ENCODE data around the gene CREB3L4.

Gene CREB3L4

GRCh38 chr1:153985941-153986761 lies 18.4 kb downstream of the CREB3L4 start, which contains the start of gene RAB13 (continued):
- TF ChIP-seq ZBTB20 (tag by site-specific recombination; IDR thresholded peaks at IDR 0.05), result no peak
- no peak for TF ChIP-seq WT1 (tag by site-specific recombination; IDR thresholded peaks at IDR 0.05)
- no peak for TF ChIP-seq ZNF169 (tag by site-specific recombination; IDR thresholded peaks at IDR 0.05)
- TF ChIP-seq ZNF670 (tag by site-specific recombination; IDR thresholded peaks at IDR 0.05; ENCODE audit: low read depth), result no peak
- TF ChIP-seq ZNF529 (tag by site-specific recombination; IDR thresholded peaks at IDR 0.05; ENCODE audit: insufficient replicate concordance), result no peak
- no peak for TF ChIP-seq ZNF239 (tag by site-specific recombination; IDR thresholded peaks at IDR 0.05)
- no peak for TF ChIP-seq ZNF302 (tag by site-specific recombination; IDR thresholded peaks at IDR 0.05; ENCODE audit: low read depth)
- TF ChIP-seq ZNF488 (tag by site-specific recombination; IDR thresholded peaks at IDR 0.05), result no peak
- no peak; the same call in 1 of the 2 replicates for TF ChIP-seq ZNF449 (tag by site-specific recombination; IDR thresholded peaks at IDR 0.05)
- no peak for TF ChIP-seq ZNF350 (tag by site-specific recombination; IDR thresholded peaks at IDR 0.05)
- TF ChIP-seq ZNF433 (tag by site-specific recombination; IDR thresholded peaks at IDR 0.05; ENCODE audit: low read depth), result no peak
- no peak for TF ChIP-seq SCRT1 (tag by site-specific recombination; IDR thresholded peaks at IDR 0.05; ENCODE audit: borderline replicate concordance)
- TF ChIP-seq ZNF341 (tag by site-specific recombination; IDR thresholded peaks at IDR 0.05; ENCODE audit: low read depth), result peak; percentile 42; the same call in 1 of the 2 replicates
- TF ChIP-seq ZNF174 (tag by site-specific recombination; IDR thresholded peaks at IDR 0.05), result no peak
- TF ChIP-seq ZSCAN5A (tag by site-specific recombination; IDR thresholded peaks at IDR 0.05), result no peak
- TF ChIP-seq ZNF629 (tag by site-specific recombination; IDR thresholded peaks at IDR 0.05), result no peak; the same call in 1 of the 2 replicates
- 0 out of 2 replicates have a peak, but pooled peaks have one; percentile 16 for TF ChIP-seq GLIS1 (tag by site-specific recombination; IDR thresholded peaks at IDR 0.05)
- TF ChIP-seq ZNF510 (tag by site-specific recombination; IDR thresholded peaks at IDR 0.05; ENCODE audit: insufficient replicate concordance), result no peak
- no peak for TF ChIP-seq OVOL3 (tag by site-specific recombination; IDR thresholded peaks at IDR 0.05)
- peak; percentile 93 for TF ChIP-seq IKZF3 (tag by site-specific recombination; IDR thresholded peaks at IDR 0.05)
- peak; percentile 95 for TF ChIP-seq ZNF335 (tag by site-specific recombination; conservative IDR thresholded peaks at IDR 0.05)
- TF ChIP-seq ZNF626 (tag by site-specific recombination; IDR thresholded peaks at IDR 0.05), result no peak
- TF ChIP-seq ZNF138 (tag by site-specific recombination; IDR thresholded peaks at IDR 0.05; ENCODE audit: borderline replicate concordance), result no peak
- TF ChIP-seq ZBTB48 (tag by site-specific recombination; IDR thresholded peaks at IDR 0.05), result peak; percentile 71; the same call in 1 of the 2 replicates
- TF ChIP-seq HOXA7 (CRISPR knock-in tag; IDR thresholded peaks at IDR 0.05; ENCODE audit: borderline replicate concordance), result no peak
- no peak for TF ChIP-seq ZNF23 (tag by site-specific recombination; IDR thresholded peaks at IDR 0.05; ENCODE audit: borderline replicate concordance)
- TF ChIP-seq ZNF280C (tag by site-specific recombination; IDR thresholded peaks at IDR 0.05), result no peak
- TF ChIP-seq ZNF623 (tag by site-specific recombination; IDR thresholded peaks at IDR 0.05), result no peak
- TF ChIP-seq ZNF555 (tag by site-specific recombination; conservative IDR thresholded peaks at IDR 0.05), result no peak
- no peak for TF ChIP-seq SETDB1 (IDR thresholded peaks at IDR 0.05; ENCODE audit: insufficient read length, low read length)
- TF ChIP-seq ZNF19 (tag by site-specific recombination; IDR thresholded peaks at IDR 0.05; ENCODE audit: low read depth), result no peak
- TF ChIP-seq PRDM1 (tag by site-specific recombination; IDR thresholded peaks at IDR 0.05), result peak; percentile 83; the same call in 1 of the 2 replicates
- no peak for TF ChIP-seq ZSCAN4 (tag by site-specific recombination; IDR thresholded peaks at IDR 0.05)

Measured in HEK293 (cell line).